HCT116 (cell line): ENCODE data around the gene GPC5. TPM values are rescaled to one million over a fixed set of nuclear protein-coding genes. Genes with fewer than 3 reads are reported as not detected.

Experiments used
- ATAC-seq: fragments of 200-7000 bp; cut with Tn5 transposase; 2 replicates; pipeline ENCODE4 v1.9.1; 2020; ENCODE audit warnings: mild to moderate bottlenecking, moderate library complexity
- BruUV-seq: library from RNA; stranded (reverse); fragments of 400-500 nt; replicated peaks from 2 replicates; lab custom pipeline; 2021; lab: Mats Ljungman, UMichigan
- CTCF ChIA-PET: fragments of 300-600 bp; sonication (Branson Sonifier 250); formaldehyde crosslinking; loops from one replicate; lab custom pipeline; 2021; ENCODE audit warnings: antibody characterized with exemption; lab: Charles Lee
- POLR2A ChIA-PET: fragments of 300-600, 350-600 bp; sonication (Branson Sonifier 250); formaldehyde crosslinking; loops from one replicate; lab custom pipeline; 2021; ENCODE audit warnings: antibody characterized with exemption; lab: Charles Lee
- RAD21 ChIA-PET, 2 experiments: fragments of 300-600 bp; sonication (Branson Sonifier 250); formaldehyde crosslinking; loops; one replicate each; lab custom pipeline; 2023; ENCODE audit warnings: low total read pairs in 2 of 2; ENCODE audit not compliant: uncharacterized antibody in 2 of 2, unreplicated experiment in 2 of 2, low non-redundant PET in 1 of 2; lab: Charles Lee
- DNase-seq: peaks from one replicate; pipeline ENCODE4 v3.0.0-alpha.2; 2010; ENCODE audit warnings: low read depth, low spot score
- H2AFZ ChIP-seq: fragments of 200-600 bp; shearing (Covaris generic), sonication (generic); 2 replicates; pipeline ENCODE4 v1.6.1; 2017; ENCODE audit warnings: low read depth, mixed run types, mixed read lengths, antibody characterized with exemption, low read length; ENCODE audit not compliant: poor library complexity, severe bottlenecking
- H3K27ac ChIP-seq: 2 replicates; pipeline ENCODE4 v1.5.1; 2012; ENCODE audit warnings: low read depth, low read length
- H3K27me3 ChIP-seq: fragments of 200-600 bp; sonication (generic); 2 replicates; pipeline ENCODE4 v1.6.1; 2016; ENCODE audit warnings: mixed run types, low read length, mixed read lengths; ENCODE audit not compliant: insufficient read depth
- H3K36me3 ChIP-seq, 2 experiments: fragments of 200-500 bp in 1 of 2; fragments of 200-600 bp in 1 of 2; sonication (Bioruptor generic) in 1 of 2; sonication (generic) in 1 of 2; 2 replicates each; pipeline versions ENCODE4 v1.5.1 to v1.6.1; 2014 to 2016; ENCODE audit warnings: low read length in 2 of 2, inconsistent platforms in 1 of 2, mixed read lengths in 1 of 2, mixed run types in 1 of 2; ENCODE audit not compliant: insufficient read depth in 2 of 2, control insufficient read depth in 1 of 2
- H3K4me1 ChIP-seq, 2 experiments: fragments of 200-600 bp in 1 of 2; sonication (generic) in 1 of 2; 2 replicates each; pipeline versions ENCODE4 v1.5.1 to v1.6.1; 2012 to 2017; ENCODE audit warnings: low read length in 2 of 2, inconsistent platforms in 1 of 2, mild to moderate bottlenecking in 1 of 2, mixed read lengths in 1 of 2, mixed run types in 1 of 2, moderate library complexity in 1 of 2; ENCODE audit not compliant: insufficient read depth in 2 of 2, control insufficient read depth in 1 of 2
- H3K4me2 ChIP-seq: fragments of 200-600 bp; sonication (generic); 2 replicates; pipeline ENCODE4 v1.6.1; 2017; ENCODE audit warnings: mixed run types, low read length, mixed read lengths
- H3K4me3 ChIP-seq, 2 experiments: fragments of 200-600 bp in 1 of 2; sonication (generic) in 1 of 2; replicated peaks in 1 of 2; 2 replicates each; pipeline ENCODE4 v1.5.1; 2011 to 2016; ENCODE audit warnings: low read length in 2 of 2, control low read depth in 1 of 2, low read depth in 1 of 2, mild to moderate bottlenecking in 1 of 2, mixed read lengths in 1 of 2, mixed run types in 1 of 2
- H3K79me2 ChIP-seq: fragments of 200-600 bp; sonication (generic); 2 replicates; pipeline ENCODE4 v1.6.1; 2017; ENCODE audit warnings: mild to moderate bottlenecking, mixed run types, low read length, moderate library complexity, mixed read lengths; ENCODE audit not compliant: insufficient read depth
- H3K9ac ChIP-seq: fragments of 200-600 bp; sonication (generic); 2 replicates; pipeline ENCODE4 v1.6.1; 2016; ENCODE audit warnings: low read length, mixed read lengths
- H3K9me2 ChIP-seq: fragments of 200-600 bp; sonication (generic), shearing (Covaris generic); 2 replicates; pipeline ENCODE4 v1.6.1; 2017; ENCODE audit warnings: mixed run types, mild to moderate bottlenecking, moderate library complexity; ENCODE audit not compliant: insufficient read depth
- H3K9me3 ChIP-seq, 2 experiments: fragments of 200-500 bp in 1 of 2; fragments of 200-600 bp in 1 of 2; sonication (Bioruptor generic) in 1 of 2; sonication (generic) in 1 of 2; 2 replicates each; pipeline ENCODE4 v1.6.1; 2014 to 2017; ENCODE audit warnings: low read length in 2 of 2, mixed read lengths in 2 of 2, inconsistent platforms in 1 of 2, low read depth in 1 of 2, mild to moderate bottlenecking in 1 of 2, mixed run types in 1 of 2, moderate library complexity in 1 of 2; ENCODE audit not compliant: control insufficient read depth in 1 of 2, insufficient read depth in 1 of 2
- H4K20me1 ChIP-seq: fragments of 200-600 bp; sonication (generic), shearing (Covaris generic); 2 replicates; pipeline ENCODE4 v1.6.1; 2017; ENCODE audit warnings: mixed run types, mild to moderate bottlenecking, moderate library complexity; ENCODE audit not compliant: insufficient read depth
- CBX3 ChIP-seq: IDR thresholded peaks from 2 replicates; pipeline ENCODE4 v1.6.1; 2012; ENCODE audit warnings: low read depth
- CEBPB ChIP-seq: IDR thresholded peaks from 2 replicates; pipeline ENCODE4 v1.6.1; 2012; ENCODE audit warnings: low read depth
- CTCF ChIP-seq, 3 experiments: fragments of 200-600 bp in 1 of 3; sonication (generic) in 1 of 3; IDR thresholded peaks in 2 of 3; conservative IDR thresholded peaks in 1 of 3; 2 replicates each; pipeline ENCODE4 v1.5.1; 2012 to 2017; ENCODE audit warnings: low read depth in 2 of 3, low read length in 2 of 3, antibody characterized with exemption in 1 of 3, borderline replicate concordance in 1 of 3, control low read depth in 1 of 3, mild to moderate bottlenecking in 1 of 3, mixed read lengths in 1 of 3, mixed run types in 1 of 3, moderate library complexity in 1 of 3; ENCODE audit not compliant: insufficient read depth in 1 of 3
- EGR1 ChIP-seq: IDR thresholded peaks from 2 replicates; pipeline ENCODE4 v1.6.1; 2012; ENCODE audit warnings: low read depth
- ELF1 ChIP-seq: IDR thresholded peaks from 2 replicates; pipeline ENCODE4 v1.6.1; 2012; ENCODE audit warnings: low read depth, borderline replicate concordance
- EZH2 ChIP-seq: fragments of 200-600 bp; sonication (generic); IDR thresholded peaks from 2 replicates; pipeline ENCODE4 v1.6.1; 2017; ENCODE audit warnings: antibody characterized with exemption, mixed run types
- EZH2phosphoT487 ChIP-seq: fragments of 200-600 bp; IDR thresholded peaks from 2 replicates; pipeline ENCODE4 v1.6.1; 2018; ENCODE audit warnings: antibody characterized with exemption, borderline replicate concordance
- FOSL1 ChIP-seq: IDR thresholded peaks from 2 replicates; pipeline ENCODE4 v1.6.1; 2012; ENCODE audit warnings: low read depth
- JUND ChIP-seq: IDR thresholded peaks from 2 replicates; pipeline ENCODE4 v1.6.1; 2012
- MAX ChIP-seq: IDR thresholded peaks from 2 replicates; pipeline ENCODE4 v1.6.1; 2012
- POLR2AphosphoS5 ChIP-seq: IDR thresholded peaks from 2 replicates; pipeline ENCODE4 v1.6.1; 2011; ENCODE audit warnings: mild to moderate bottlenecking, low read depth, low read length, moderate library complexity
- RAD21 ChIP-seq: IDR thresholded peaks from 2 replicates; pipeline ENCODE4 v1.6.1; 2012; ENCODE audit warnings: low read depth, mild to moderate bottlenecking
- SRF ChIP-seq: IDR thresholded peaks from 2 replicates; pipeline ENCODE4 v1.6.1; 2012; ENCODE audit warnings: low read depth
- TCF7L2 ChIP-seq: IDR thresholded peaks from 2 replicates; pipeline ENCODE4 v1.7.0; 2011; ENCODE audit warnings: borderline replicate concordance, inconsistent platforms; ENCODE audit not compliant: insufficient read depth, insufficient read length; ENCODE audit errors: extremely low read depth
- YY1 ChIP-seq: IDR thresholded peaks from 2 replicates; pipeline ENCODE4 v1.6.1; 2011; ENCODE audit warnings: low read length, low read depth, moderate library complexity, mild to moderate bottlenecking; ENCODE audit not compliant: insufficient replicate concordance; ENCODE audit errors: extremely low read depth
- ZBTB33 ChIP-seq: IDR thresholded peaks from 2 replicates; pipeline ENCODE4 v1.6.1; 2011; ENCODE audit warnings: mild to moderate bottlenecking, low read length, moderate library complexity; ENCODE audit not compliant: insufficient replicate concordance; ENCODE audit errors: extremely low read depth
- ZNF274 ChIP-seq: fragments of 200-500 bp; sonication (Bioruptor generic); IDR thresholded peaks from 2 replicates; pipeline ENCODE4 v1.6.1; 2014; ENCODE audit warnings: mild to moderate bottlenecking, low read depth, low read length, inconsistent platforms
- intact Hi-C: fragments of 100-400 bp; cut with micrococcal nuclease; formaldehyde crosslinking; loops from 2 replicates; pipeline ENCODE4 v1.10.0; 2022
- total RNA-seq: library from RNA; stranded (reverse); gene quantifications from one replicate; pipeline ENCODE4 v1.2.1, GENCODE V29; 2021; ENCODE audit not compliant: unreplicated experiment

The GPC5 gene
- total RNA-seq, 1 experiment from 2014 or later: not detected

DNA sequence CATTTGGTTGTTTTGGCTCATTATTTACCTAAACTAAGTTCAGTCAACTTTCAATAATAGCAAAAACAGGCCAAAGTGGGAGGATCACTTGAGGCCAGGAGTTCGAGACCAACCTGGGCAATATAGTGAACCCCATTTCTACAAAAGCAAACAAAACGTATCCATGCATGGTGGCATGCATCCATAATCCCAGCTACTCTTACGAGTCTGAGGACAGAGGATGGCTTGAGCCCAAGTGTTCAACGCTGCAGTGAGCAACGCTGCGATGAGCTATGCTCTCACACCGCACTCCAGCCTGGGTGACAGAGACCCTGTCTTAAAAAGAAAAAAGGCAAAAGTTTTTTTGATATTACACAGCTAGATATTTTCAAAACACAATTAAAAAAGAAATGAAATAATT, 1258.2 kb downstream of the GPC5 start:
- Histone ChIP-seq H4K20me1 (no peaks in the 10 kb centered on the region), H3K9me3 (peaks cover 3 to 9% of the 10 kb centered on the region in 2 experiments; a peak in 1 of 4 replicates), H3K27ac (no peak overlapping the region), H3K9me2 (no peaks in the 10 kb centered on the region), H3K4me3 (no peak overlapping the region), H3K79me2 (no peaks in the 10 kb centered on the region), H3K27me3 (no peaks in the 10 kb centered on the region), H3K36me3 (no peaks in the 10 kb centered on the region), H3K4me2 (no peak overlapping the region), H3K4me1 (no peaks in the 10 kb centered on the region), H2AFZ (no peak overlapping the region), H3K9ac (no peak overlapping the region)
- BruUV-seq: no TSS peak
- TF ChIP-seq CBX3 (no peak), YY1 (no peak), TCF7L2 (no peak), JUND (no peak), EZH2phosphoT487 (no peak), EZH2 (no peak), ZNF274 (no peak)
- intact Hi-C loops: no loop called here
- ChIA-PET RAD21 (no interaction called here), POLR2A (no interaction called here), CTCF (no interaction called here)
- no peak for ATAC-seq
- no peak for DNase-seq

- H3K27me3 ChIP-seq: no peaks in the 10 kb centered on the region
- H3K4me1 ChIP-seq: no peaks in the 10 kb centered on the region
- ATAC-seq (no peak), DNase-seq (no peak)
- ChIA-PET RAD21 (no interaction called here), POLR2A (no interaction called here), CTCF (no interaction called here)
- no peak overlapping the region for H2AFZ ChIP-seq
- intact Hi-C loops: no loop called here
- peaks cover 3 to 9% of the 10 kb centered on the region in 2 experiments; a peak in 2 of 4 replicates for H3K9me3 ChIP-seq
- no peaks in the 10 kb centered on the region for H3K79me2 ChIP-seq
- no peak overlapping the region for H3K9ac ChIP-seq
- H3K36me3 ChIP-seq: no peaks in the 10 kb centered on the region
- H3K9me2 ChIP-seq: no peaks in the 10 kb centered on the region
- no peak overlapping the region for H3K4me3 ChIP-seq
- no TSS peak for BruUV-seq
- no peak overlapping the region for H3K27ac ChIP-seq
- H4K20me1 ChIP-seq: no peaks in the 10 kb centered on the region
- no peak overlapping the region for H3K4me2 ChIP-seq
- no peak for TF ChIP-seq EGR1
- TF ChIP-seq MAX: no peak
- no peak for TF ChIP-seq TCF7L2
- TF ChIP-seq ELF1: no peak
- TF ChIP-seq RAD21: no peak
- TF ChIP-seq JUND: no peak
- TF ChIP-seq CBX3: no peak
- TF ChIP-seq ZBTB33: no peak
- TF ChIP-seq EZH2: no peak
- no peak for TF ChIP-seq SRF
- no peak for TF ChIP-seq POLR2AphosphoS5
- no peak for TF ChIP-seq CEBPB
- TF ChIP-seq YY1: no peak
- no peak for TF ChIP-seq FOSL1
- no peak for TF ChIP-seq CTCF (IDR thresholded peaks at IDR 0.05 in 2 of 3, conservative IDR thresholded peaks at IDR 0.05 in 1 of 3; ENCODE audit: borderline replicate concordance in 1 of 3, insufficient read depth in 1 of 3, low read depth in 2 of 3, low read length in 2 of 3)
Observed at GRCh38 chr13:92657565-92657964, 1259.1 kb downstream of the GPC5 start.
